GM12878 (cell line): ENCODE measurements around the gene TFDP1. TPM values are rescaled to one million over a fixed set of nuclear protein-coding genes. Genes with fewer than 3 reads are reported as not detected.

Experiments
- ATAC-seq: fragments of 200-7000 bp; cut with Tn5 transposase; 3 replicates; pipeline ENCODE4 v1.9.1; 2020; ENCODE audit warnings: mild to moderate bottlenecking, moderate library complexity
- BruUV-seq: library from RNA; stranded (reverse); fragments of 400-500 nt; replicated peaks from 2 replicates; lab custom pipeline; 2021; lab: Mats Ljungman, UMichigan
- CTCF ChIA-PET: fragments of 300-600 bp; sonication (Branson Sonifier 250); formaldehyde crosslinking; extraction: SDS; loops from one replicate; lab custom pipeline; 2021; ENCODE audit warnings: inconsistent platforms; lab: Yijun Ruan, JAX
- POLR2A ChIA-PET: fragments of 350-600 bp; formaldehyde crosslinking; extraction: SDS; loops from one replicate; lab custom pipeline; 2021; ENCODE audit warnings: inconsistent platforms; lab: Charles Lee
- RAD21 ChIA-PET: fragments of 300-600 bp; sonication (Branson Sonifier 250); formaldehyde crosslinking; loops from one replicate; lab custom pipeline; 2023; ENCODE audit warnings: antibody characterized with exemption; ENCODE audit not compliant: unreplicated experiment; lab: Charles Lee
- SMC1A ChIA-PET: fragments of 300-600 bp; sonication (Branson Sonifier 250); formaldehyde crosslinking; loops from one replicate; lab custom pipeline; 2023; ENCODE audit not compliant: unreplicated experiment, uncharacterized antibody; lab: Charles Lee
- DNase-seq: peaks from one replicate; pipeline ENCODE4 v3.0.0-alpha.2; 2011; ENCODE audit warnings: low read depth, low spot score
- FAIRE-seq: peaks from 3 replicates; lab custom pipeline; 2011; peaks lifted over from hg19 to GRCh38; lab: Jason Lieb, UNC
- H2AFZ ChIP-seq: 2 replicates; pipeline ENCODE4 v1.6.0; 2011; ENCODE audit warnings: low read depth, low read length, control low read depth; ENCODE audit not compliant: control insufficient read depth
- H3K27ac ChIP-seq: 2 replicates; pipeline ENCODE4 v1.5.1; 2011; ENCODE audit warnings: control low read depth; ENCODE audit not compliant: control insufficient read depth, insufficient read depth
- H3K27me3 ChIP-seq, 2 experiments: replicated peaks in 1 of 2; 2 replicates each; pipeline versions ENCODE4 v1.6.0 to v1.6.1; 2011; ENCODE audit warnings: low read length in 1 of 2; ENCODE audit not compliant: control insufficient read depth in 2 of 2, insufficient read depth in 2 of 2
- H3K36me3 ChIP-seq, 2 experiments: 2 replicates each; pipeline ENCODE4 v1.5.1; 2011; ENCODE audit warnings: low read length in 1 of 2; ENCODE audit not compliant: control insufficient read depth in 2 of 2, insufficient read depth in 2 of 2
- H3K4me1 ChIP-seq: 2 replicates; pipeline ENCODE4 v1.6.1; 2011; ENCODE audit warnings: mild to moderate bottlenecking, low read length, moderate library complexity, mixed read lengths; ENCODE audit not compliant: control insufficient read depth, insufficient read depth
- H3K4me2 ChIP-seq: 2 replicates; pipeline ENCODE4 v1.6.0; 2011; ENCODE audit warnings: control low read depth; ENCODE audit not compliant: control insufficient read depth, insufficient read depth
- H3K4me3 ChIP-seq: fragments of 200-600 bp; sonication (generic); 2 replicates; pipeline ENCODE4 v1.5.1; 2016
- H3K79me2 ChIP-seq: 2 replicates; pipeline ENCODE4 v1.6.0; 2011; ENCODE audit warnings: low read length; ENCODE audit not compliant: control insufficient read depth, insufficient read depth
- H3K9ac ChIP-seq: 2 replicates; pipeline ENCODE4 v1.8.0; 2011; ENCODE audit warnings: low read length, control low read depth, mixed read lengths; ENCODE audit not compliant: control insufficient read depth, insufficient read depth
- H3K9me3 ChIP-seq: replicated peaks from 3 replicates; pipeline ENCODE4 v1.5.1; 2011; ENCODE audit warnings: mild to moderate bottlenecking, low read length; ENCODE audit not compliant: control insufficient read depth, insufficient read depth
- H4K20me1 ChIP-seq: 2 replicates; pipeline ENCODE4 v1.6.0; 2011; ENCODE audit not compliant: control insufficient read depth, insufficient read depth
- BRCA1 ChIP-seq: IDR thresholded peaks from 2 replicates; pipeline ENCODE4 v1.6.1; 2011; ENCODE audit warnings: low read depth, low read length, improper control_type of control experiment
- CUX1 ChIP-seq: IDR thresholded peaks from 2 replicates; pipeline ENCODE4 v1.6.1; 2012; ENCODE audit warnings: improper control_type of control experiment, low read depth, low read length; ENCODE audit not compliant: insufficient replicate concordance
- ESRRA ChIP-seq: IDR thresholded peaks from 2 replicates; pipeline ENCODE4 v1.6.1; 2012; ENCODE audit warnings: mild to moderate bottlenecking, low read length, improper control_type of control experiment
- ETV6 ChIP-seq, 2 experiments: fragments of 450-650 bp in 1 of 2; IDR thresholded peaks in 1 of 2; conservative IDR thresholded peaks in 1 of 2; 2 replicates each; pipeline ENCODE4 v1.6.1; 2014; ENCODE audit warnings: antibody characterized with exemption in 1 of 2, borderline replicate concordance in 1 of 2, low read depth in 1 of 2, mild to moderate bottlenecking in 1 of 2, moderate library complexity in 1 of 2
- GABPA ChIP-seq: IDR thresholded peaks from 2 replicates; pipeline ENCODE4 v1.6.1; 2014; ENCODE audit warnings: antibody characterized with exemption, low read depth, mild to moderate bottlenecking, inconsistent platforms
- JUNB ChIP-seq: IDR thresholded peaks from 2 replicates; pipeline ENCODE4 v1.6.1; 2016; ENCODE audit warnings: antibody characterized with exemption, mild to moderate bottlenecking
- NBN ChIP-seq: fragments of 450-650 bp; IDR thresholded peaks from 2 replicates; pipeline ENCODE4 v1.6.1; 2016
- NFYA ChIP-seq: IDR thresholded peaks from 2 replicates; pipeline ENCODE4 v1.6.1; 2011; ENCODE audit warnings: low read depth, mild to moderate bottlenecking, low read length, improper control_type of control experiment, borderline replicate concordance
- NKRF ChIP-seq: fragments of 450-650 bp; conservative IDR thresholded peaks from 2 replicates; pipeline ENCODE4 v1.6.1; 2017; ENCODE audit warnings: mild to moderate bottlenecking, moderate library complexity
- RCOR1 ChIP-seq: conservative IDR thresholded peaks from 2 replicates; pipeline ENCODE4 v1.6.1; 2012; ENCODE audit warnings: low read depth, low read length, improper control_type of control experiment
- RFX5 ChIP-seq: IDR thresholded peaks from 2 replicates; pipeline ENCODE4 v1.6.1; 2011; ENCODE audit warnings: low read depth, low read length, improper control_type of control experiment
- TAF1 ChIP-seq: IDR thresholded peaks from 2 replicates; pipeline ENCODE4 v1.6.1; 2011; ENCODE audit warnings: mild to moderate bottlenecking, low read depth, low read length, borderline replicate concordance
- YBX1 ChIP-seq: fragments of 450-650 bp; IDR thresholded peaks from 2 replicates; pipeline ENCODE4 v1.6.1; 2016; ENCODE audit warnings: antibody characterized with exemption
- WGBS: methylation state at CpG from one replicate; pipeline ENCODE4 v1.1.6; 2016; ENCODE audit warnings: low lambda C conversion rate; ENCODE audit not compliant: insufficient replicate concordance, insufficient coverage; ENCODE audit errors: missing lambda C conversion rate; 5-methylcytosine and 5-hydroxymethylcytosine counted together
- in situ Hi-C: fragments of 300-500 bp; cut with MboI; formaldehyde crosslinking; loops from 9 replicates; pipeline ENCODE4 v1.14.3; 2018; ENCODE audit warnings: mixed read lengths
- intact Hi-C: fragments of 100-400 bp; cut with micrococcal nuclease; formaldehyde crosslinking; loops from one replicate; pipeline ENCODE4 v1.14.2; 2022; ENCODE audit not compliant: unreplicated experiment
- polyA plus RNA-seq, 11 experiments: library from polyadenylated mRNA; depleted of rRNA in 4 of 11; unstranded in 6 of 11; stranded (reverse) in 5 of 11; fragments of >200 nt; fragmentation: Nextera tagmentation in 4 of 11; fragmentation: Illumina TruSeq in 1 of 11; extraction: Ambion mirVana in 4 of 11; extraction: Trizol in 1 of 11; gene quantifications; 1 replicate in 1 of 11; 2 replicates in 10 of 11; pipeline versions ENCODE4 v1.2.1 to v1.2.3, GENCODE V29; 2011 to 2016; ENCODE audit warnings: inconsistent platforms in 2 of 11, missing spikeins in 2 of 11, low read depth in 1 of 11
- total RNA-seq, 4 experiments: library from RNA; depleted of rRNA in 3 of 4; stranded (reverse); fragments of >200 nt in 3 of 4; fragmentation: Illumina TruSeq in 1 of 4; extraction: Trizol in 1 of 4; gene quantifications; 2 replicates each; pipeline versions ENCODE4 v1.2.1 to v1.2.3, GENCODE V29; 2013 to 2021

TFDP1 gene
- total and polyA plus RNA-seq, 10 of the 15 experiments (the other 5 are each of a cell fraction or from before 2014, with no cell fraction given) = 37.7 to 254 (median 119) TPM

GRCh38 chr13:113602291-113602988, 17.9 kb downstream of the TFDP1 start (continued):
- TF ChIP-seq NKRF = no peak
- TF ChIP-seq BRCA1 = no peak
- TF ChIP-seq ESRRA = no peak
- TF ChIP-seq JUNB = no peak
- TF ChIP-seq, all 136 proteins: peak for 0

GRCh38 chr13:113603116-113603710, 18.7 kb downstream of the TFDP1 start:
- DNase-seq = no peak
- Histone ChIP-seq H3K27me3 (no peaks in the 10 kb centered on the region), H4K20me1 (no peaks in the 10 kb centered on the region)
- no TSS peak for BruUV-seq
- TF ChIP-seq ETV6 (conservative IDR thresholded peaks at IDR 0.05 in 1 of 2, IDR thresholded peaks at IDR 0.05 in 1 of 2; ENCODE audit: borderline replicate concordance in 1 of 2, low read depth in 1 of 2) (no peak), NFYA (no peak), RCOR1 (no peak), CUX1 (no peak), RFX5 (no peak), YBX1 (no peak), TAF1 (no peak), GABPA (no peak), JUNB (no peak), NBN (no peak)
- TF ChIP-seq, all 136 proteins: peak for 0
- H3K4me2 ChIP-seq = no peak overlapping the region
- no peak overlapping the region for H3K27ac ChIP-seq
- peaks cover 39% of the 10 kb centered on the region for H3K79me2 ChIP-seq
- H3K9me3 ChIP-seq = no peaks in the 10 kb centered on the region; the same call in 2 of the 3 replicates
- SMC1A ChIA-PET = no interaction called here
- RAD21 ChIA-PET = no interaction called here
- no peak overlapping the region for H2AFZ ChIP-seq
- H3K4me1 ChIP-seq = peaks cover 3% of the 10 kb centered on the region; the same call in 1 of the 2 replicates
- intact Hi-C loops = no loop called here
- H3K4me3 ChIP-seq = no peak overlapping the region
- POLR2A ChIA-PET = interaction anchor here (0.7 kb wide), 1 partner anchor 312 kb away, joined by 3 read pairs; no protein-coding TSS in a partner anchor
- CTCF ChIA-PET = no interaction called here
- in situ Hi-C loops = no loop called here
- WGBS = 66% methylated on average over 13 of the region's 13 CpGs
- H3K36me3 ChIP-seq = peaks cover 20 to 27% of the 10 kb centered on the region in 2 experiments; a peak in 3 of 4 replicates
- FAIRE-seq = no peak
- no peak for ATAC-seq
- no peak overlapping the region for H3K9ac ChIP-seq
